Vagina (tissue), 2 donors: Measurements from ENCODE around the gene PCDH18.

Experiments used
- POLR2A ChIP-seq, 2 donors: fragments of 450-650 bp; IDR thresholded peaks; one replicate each; pipeline ENCODE4 v1.6.1; 2017; ENCODE audit warnings: antibody characterized with exemption in 2 of 2, mild to moderate bottlenecking in 2 of 2, moderate library complexity in 2 of 2
- TF ChIP-seq, protein P1 (sequence below), 3 experiments: fragments of 450-650 bp in 2 of 3; fragments of 200-600 bp in 1 of 3; sonication (generic) in 1 of 3; IDR thresholded peaks; one replicate each; pipeline ENCODE4 v1.5.1; 2017 to 2019; ENCODE audit warnings: antibody characterized with exemption in 3 of 3, mild to moderate bottlenecking in 2 of 3, moderate library complexity in 2 of 3

DNA sequence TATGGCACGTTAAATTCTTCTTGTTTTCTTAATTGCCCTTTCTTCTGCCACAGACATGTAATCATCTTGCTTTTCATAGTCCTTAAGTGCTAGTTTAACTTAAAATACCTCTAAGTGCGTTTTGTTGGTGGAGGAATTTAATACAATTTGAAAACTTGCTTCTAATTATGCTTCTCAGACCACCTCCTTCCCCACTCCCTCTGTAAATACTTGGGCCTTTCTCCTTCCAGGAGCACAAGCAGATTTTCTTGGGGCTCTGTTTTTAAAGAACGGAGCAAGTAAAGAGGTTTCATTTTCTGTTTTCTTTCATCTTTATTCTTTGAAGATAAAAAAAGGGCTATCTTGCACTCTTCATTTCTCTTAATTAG lies 559 bp upstream of the PCDH18 start:
- TF ChIP-seq, protein P1, sequence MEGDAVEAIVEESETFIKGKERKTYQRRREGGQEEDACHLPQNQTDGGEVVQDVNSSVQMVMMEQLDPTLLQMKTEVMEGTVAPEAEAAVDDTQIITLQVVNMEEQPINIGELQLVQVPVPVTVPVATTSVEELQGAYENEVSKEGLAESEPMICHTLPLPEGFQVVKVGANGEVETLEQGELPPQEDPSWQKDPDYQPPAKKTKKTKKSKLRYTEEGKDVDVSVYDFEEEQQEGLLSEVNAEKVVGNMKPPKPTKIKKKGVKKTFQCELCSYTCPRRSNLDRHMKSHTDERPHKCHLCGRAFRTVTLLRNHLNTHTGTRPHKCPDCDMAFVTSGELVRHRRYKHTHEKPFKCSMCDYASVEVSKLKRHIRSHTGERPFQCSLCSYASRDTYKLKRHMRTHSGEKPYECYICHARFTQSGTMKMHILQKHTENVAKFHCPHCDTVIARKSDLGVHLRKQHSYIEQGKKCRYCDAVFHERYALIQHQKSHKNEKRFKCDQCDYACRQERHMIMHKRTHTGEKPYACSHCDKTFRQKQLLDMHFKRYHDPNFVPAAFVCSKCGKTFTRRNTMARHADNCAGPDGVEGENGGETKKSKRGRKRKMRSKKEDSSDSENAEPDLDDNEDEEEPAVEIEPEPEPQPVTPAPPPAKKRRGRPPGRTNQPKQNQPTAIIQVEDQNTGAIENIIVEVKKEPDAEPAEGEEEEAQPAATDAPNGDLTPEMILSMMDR (IDR thresholded peaks at IDR 0.05) = no peak
- no peak for TF ChIP-seq POLR2A (IDR thresholded peaks at IDR 0.05)
